Measurements from ENCODE around the gene ERMAP.

The ERMAP gene

DNA sequence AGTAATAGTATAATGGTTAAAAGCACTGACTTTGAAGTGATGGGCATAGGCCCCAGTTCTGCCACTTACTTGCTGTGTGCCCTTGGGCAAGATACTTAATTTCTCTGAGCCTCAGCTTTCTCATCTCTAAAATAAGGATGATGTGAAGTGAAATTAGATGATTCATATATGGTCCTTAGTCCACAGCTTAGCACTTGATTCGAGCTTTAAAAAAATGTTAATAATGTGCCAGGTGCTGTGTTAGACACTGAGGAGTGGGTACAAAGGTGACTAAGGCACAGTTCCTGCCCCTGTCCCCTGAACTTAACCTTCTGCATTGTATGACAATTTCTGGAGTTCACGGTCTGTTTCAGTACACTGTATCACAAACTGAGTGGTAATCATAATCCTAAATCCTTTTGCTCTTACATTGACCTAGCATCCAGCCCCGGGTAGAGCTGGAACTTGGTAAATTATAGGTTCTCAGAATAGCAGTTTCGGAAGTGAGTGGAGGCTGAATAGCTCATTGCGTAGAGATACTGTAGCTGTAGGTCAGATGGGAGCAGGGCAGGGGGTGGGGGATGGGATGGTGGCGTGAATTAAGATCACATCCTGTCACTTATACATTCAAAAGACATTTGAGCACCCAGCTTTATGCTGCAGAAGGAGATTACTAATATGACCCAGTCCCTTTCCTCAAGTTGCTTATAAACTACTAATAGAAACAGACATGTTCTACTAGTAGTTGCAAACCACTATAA lies 31.0 kb downstream of the ERMAP start:
- TF ChIP-seq FOXP2 (optimal IDR thresholded peaks at IDR 0.05; ENCODE audit: borderline replicate concordance, extremely low read depth, extremely low read length, insufficient read depth) = no peak
- TF ChIP-seq, protein P1, sequence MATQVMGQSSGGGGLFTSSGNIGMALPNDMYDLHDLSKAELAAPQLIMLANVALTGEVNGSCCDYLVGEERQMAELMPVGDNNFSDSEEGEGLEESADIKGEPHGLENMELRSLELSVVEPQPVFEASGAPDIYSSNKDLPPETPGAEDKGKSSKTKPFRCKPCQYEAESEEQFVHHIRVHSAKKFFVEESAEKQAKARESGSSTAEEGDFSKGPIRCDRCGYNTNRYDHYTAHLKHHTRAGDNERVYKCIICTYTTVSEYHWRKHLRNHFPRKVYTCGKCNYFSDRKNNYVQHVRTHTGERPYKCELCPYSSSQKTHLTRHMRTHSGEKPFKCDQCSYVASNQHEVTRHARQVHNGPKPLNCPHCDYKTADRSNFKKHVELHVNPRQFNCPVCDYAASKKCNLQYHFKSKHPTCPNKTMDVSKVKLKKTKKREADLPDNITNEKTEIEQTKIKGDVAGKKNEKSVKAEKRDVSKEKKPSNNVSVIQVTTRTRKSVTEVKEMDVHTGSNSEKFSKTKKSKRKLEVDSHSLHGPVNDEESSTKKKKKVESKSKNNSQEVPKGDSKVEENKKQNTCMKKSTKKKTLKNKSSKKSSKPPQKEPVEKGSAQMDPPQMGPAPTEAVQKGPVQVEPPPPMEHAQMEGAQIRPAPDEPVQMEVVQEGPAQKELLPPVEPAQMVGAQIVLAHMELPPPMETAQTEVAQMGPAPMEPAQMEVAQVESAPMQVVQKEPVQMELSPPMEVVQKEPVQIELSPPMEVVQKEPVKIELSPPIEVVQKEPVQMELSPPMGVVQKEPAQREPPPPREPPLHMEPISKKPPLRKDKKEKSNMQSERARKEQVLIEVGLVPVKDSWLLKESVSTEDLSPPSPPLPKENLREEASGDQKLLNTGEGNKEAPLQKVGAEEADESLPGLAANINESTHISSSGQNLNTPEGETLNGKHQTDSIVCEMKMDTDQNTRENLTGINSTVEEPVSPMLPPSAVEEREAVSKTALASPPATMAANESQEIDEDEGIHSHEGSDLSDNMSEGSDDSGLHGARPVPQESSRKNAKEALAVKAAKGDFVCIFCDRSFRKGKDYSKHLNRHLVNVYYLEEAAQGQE (IDR thresholded peaks at IDR 0.05; ENCODE audit: insufficient read depth in 1 of 2, low read depth in 2 of 2, low read length in 2 of 2) = no peak
- no peak for TF ChIP-seq POLR2AphosphoS5 (IDR thresholded peaks at IDR 0.05; ENCODE audit: low read depth, low read length)
- no peak for TF ChIP-seq TAF1 (IDR thresholded peaks at IDR 0.05; ENCODE audit: borderline replicate concordance, insufficient read depth, low read length)
- TF ChIP-seq SIN3A (IDR thresholded peaks at IDR 0.05; ENCODE audit: borderline replicate concordance, insufficient read depth, low read length) = no peak

DNA sequence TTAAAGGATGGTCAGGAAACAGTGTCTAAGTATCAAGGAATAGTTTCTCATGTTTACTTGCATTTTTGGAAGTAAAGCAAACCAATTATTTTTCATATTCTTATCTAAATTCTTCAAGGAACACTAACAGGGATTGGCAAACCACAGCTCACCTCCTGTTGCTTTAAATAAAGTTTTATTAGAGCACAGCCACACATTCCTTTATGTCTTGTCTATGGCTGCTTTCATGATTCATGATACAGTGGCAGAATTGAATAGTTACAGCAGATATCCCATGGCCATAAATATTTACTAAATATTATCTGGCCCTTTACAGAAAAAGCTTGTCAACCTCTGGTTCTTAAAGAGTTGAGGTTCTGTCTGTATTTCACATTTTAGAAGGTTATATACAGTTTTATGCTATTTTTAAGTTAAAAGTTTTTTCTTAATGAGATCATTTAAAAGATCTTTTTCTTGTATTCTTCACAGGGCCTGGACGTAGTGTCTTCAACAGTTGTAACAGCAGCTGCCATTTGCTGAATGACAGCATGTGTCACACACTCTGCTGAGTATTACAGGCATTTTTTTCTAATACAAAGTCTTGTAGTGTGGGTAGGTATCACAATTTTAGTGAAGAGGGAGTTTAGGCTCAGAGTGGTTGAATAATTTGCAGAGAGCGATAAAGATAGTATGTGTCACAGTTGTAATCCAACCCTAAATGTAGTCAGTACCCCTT lies 32.1 kb downstream of the ERMAP start:
- TF ChIP-seq POLR2AphosphoS5 (IDR thresholded peaks at IDR 0.05; ENCODE audit: low read depth, low read length) (no peak), SIN3A (IDR thresholded peaks at IDR 0.05; ENCODE audit: borderline replicate concordance, insufficient read depth, low read length) (no peak), FOXP2 (optimal IDR thresholded peaks at IDR 0.05; ENCODE audit: borderline replicate concordance, extremely low read depth, extremely low read length, insufficient read depth) (no peak), TAF1 (IDR thresholded peaks at IDR 0.05; ENCODE audit: borderline replicate concordance, insufficient read depth, low read length) (no peak)
- TF ChIP-seq, protein P1 (IDR thresholded peaks at IDR 0.05; ENCODE audit: insufficient read depth in 1 of 2, low read depth in 2 of 2, low read length in 2 of 2) = no peak

DNA sequence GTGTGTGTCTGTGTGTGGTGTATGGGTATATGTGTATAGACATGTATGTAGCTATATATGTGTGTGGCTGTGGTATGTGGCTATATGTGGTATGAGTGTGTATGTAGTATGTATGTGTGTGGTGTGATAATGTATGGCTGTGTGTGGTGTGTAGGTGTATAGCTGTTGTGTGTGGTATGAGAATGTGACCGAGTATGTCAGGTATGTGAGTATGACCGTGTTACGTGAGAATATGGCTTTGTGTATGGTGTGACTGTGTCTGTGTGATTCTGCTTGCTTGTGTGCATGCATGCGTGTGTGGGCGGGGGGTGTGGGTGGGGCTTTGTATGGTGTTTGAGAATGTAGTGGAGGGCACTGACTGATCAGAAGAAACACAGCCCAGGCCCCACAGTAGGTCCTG lies 33.0 kb downstream of the ERMAP start:
- TF ChIP-seq POLR2AphosphoS5 (IDR thresholded peaks at IDR 0.05; ENCODE audit: low read depth, low read length) = no peak
- TF ChIP-seq FOXP2 (optimal IDR thresholded peaks at IDR 0.05; ENCODE audit: borderline replicate concordance, extremely low read depth, extremely low read length, insufficient read depth) = no peak
- no peak for TF ChIP-seq SIN3A (IDR thresholded peaks at IDR 0.05; ENCODE audit: borderline replicate concordance, insufficient read depth, low read length)
- TF ChIP-seq TAF1 (IDR thresholded peaks at IDR 0.05; ENCODE audit: borderline replicate concordance, insufficient read depth, low read length) = no peak
- TF ChIP-seq, protein P1 (IDR thresholded peaks at IDR 0.05; ENCODE audit: insufficient read depth in 1 of 2, low read depth in 2 of 2, low read length in 2 of 2) = no peak

DNA sequence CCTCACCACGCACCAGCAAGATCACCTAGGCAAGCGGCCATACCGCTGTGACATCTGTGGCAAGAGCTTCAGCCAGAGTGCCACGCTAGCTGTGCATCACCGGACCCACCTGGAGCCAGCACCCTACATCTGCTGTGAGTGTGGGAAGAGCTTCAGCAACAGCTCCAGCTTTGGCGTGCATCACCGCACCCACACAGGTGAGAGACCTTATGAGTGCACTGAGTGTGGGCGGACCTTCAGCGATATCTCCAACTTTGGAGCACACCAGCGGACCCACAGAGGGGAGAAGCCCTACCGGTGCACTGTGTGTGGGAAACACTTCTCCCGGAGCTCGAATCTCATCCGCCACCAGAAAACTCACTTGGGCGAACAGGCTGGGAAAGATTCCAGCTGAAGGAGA lies 34.5 kb downstream of the ERMAP start:
- TF ChIP-seq POLR2AphosphoS5 (IDR thresholded peaks at IDR 0.05; ENCODE audit: low read depth, low read length) (no peak), SIN3A (IDR thresholded peaks at IDR 0.05; ENCODE audit: borderline replicate concordance, insufficient read depth, low read length) (no peak), TAF1 (IDR thresholded peaks at IDR 0.05; ENCODE audit: borderline replicate concordance, insufficient read depth, low read length) (no peak), FOXP2 (optimal IDR thresholded peaks at IDR 0.05; ENCODE audit: borderline replicate concordance, extremely low read depth, extremely low read length, insufficient read depth) (no peak)
- TF ChIP-seq, protein P1 (IDR thresholded peaks at IDR 0.05; ENCODE audit: insufficient read depth in 1 of 2, low read depth in 2 of 2, low read length in 2 of 2) = no peak

All from PFSK-1 (cell line).